HepG2 (cell line): ENCODE results near the gene CDH13. TPM values are rescaled to one million over a fixed set of nuclear protein-coding genes. Genes with fewer than 3 reads are reported as not detected.
A peak's percentile ranks its signal among the peaks of the same experiment; 100 is the strongest.

Experiments used
- ATAC-seq: fragments of 200-7000 bp; cut with Tn5 transposase; 3 replicates; pipeline ENCODE4 v1.9.1; 2020; ENCODE audit warnings: mild to moderate bottlenecking, moderate library complexity
- BruUV-seq: library from RNA; stranded (reverse); fragments of 400-500 nt; replicated peaks from 2 replicates; lab custom pipeline; 2021; lab: Mats Ljungman, UMichigan
- CTCF ChIA-PET: fragments of 300-600 bp; formaldehyde crosslinking; extraction: SDS; loops from one replicate; lab custom pipeline; 2021; ENCODE audit warnings: low total read pairs, inconsistent platforms, low intra/inter-chr PET ratio; lab: Yijun Ruan, JAX
- POLR2A ChIA-PET: fragments of 350-600 bp; sonication (Branson Sonifier 250); formaldehyde crosslinking; loops from one replicate; lab custom pipeline; 2020; ENCODE audit warnings: antibody characterized with exemption, inconsistent platforms; lab: Yijun Ruan, JAX
- DNase-seq: peaks from one replicate; pipeline ENCODE4 v3.0.0-alpha.2; 2015; ENCODE audit warnings: low spot score
- FAIRE-seq: peaks from 3 replicates; lab custom pipeline; 2011; peaks lifted over from hg19 to GRCh38; lab: Jason Lieb, UNC
- H2AFZ ChIP-seq: one replicate; pipeline ENCODE4 v1.6.1; 2011; ENCODE audit warnings: low read length, inconsistent platforms
- H3K27ac ChIP-seq: fragments of 300-600 bp; 3 replicates; pipeline ENCODE4 v1.8.0; 2011; ENCODE audit warnings: mixed run types, mild to moderate bottlenecking, mixed read lengths, low read length, inconsistent platforms; ENCODE audit not compliant: insufficient read depth; ENCODE audit errors: extremely low read length
- H3K27me3 ChIP-seq, 2 experiments: fragments of 200-600 bp in 1 of 2; 2 replicates in 1 of 2; 3 replicates in 1 of 2; pipeline versions ENCODE4 v1.6.0 to v1.8.0; 2011; ENCODE audit warnings: low read length in 2 of 2, mild to moderate bottlenecking in 2 of 2, moderate library complexity in 2 of 2, inconsistent platforms in 1 of 2; ENCODE audit not compliant: insufficient read depth in 2 of 2, control insufficient read depth in 1 of 2
- H3K36me3 ChIP-seq, 2 experiments: fragments of 200-600 bp in 1 of 2; replicated peaks in 1 of 2; 2 replicates in 1 of 2; 3 replicates in 1 of 2; pipeline versions ENCODE4 v1.5.1 to v1.8.0; 2011; ENCODE audit warnings: low read length in 2 of 2, inconsistent platforms in 1 of 2; ENCODE audit not compliant: insufficient read depth in 2 of 2, control insufficient read depth in 1 of 2
- H3K4me1 ChIP-seq: 2 replicates; pipeline ENCODE4 v1.5.1; 2012; ENCODE audit warnings: low read length, inconsistent platforms; ENCODE audit not compliant: insufficient read depth
- H3K4me2 ChIP-seq: 2 replicates; pipeline ENCODE4 v1.6.0; 2011; ENCODE audit warnings: low read depth, low read length, inconsistent platforms
- H3K4me3 ChIP-seq, 3 experiments: fragments of 200-600 bp in 1 of 3; sonication (generic), shearing (Covaris generic) in 1 of 3; replicated peaks in 1 of 3; 2 replicates each; pipeline ENCODE4 v1.5.1; 2011 to 2016; ENCODE audit warnings: low read length in 3 of 3, inconsistent platforms in 2 of 3, low read depth in 2 of 3, mild to moderate bottlenecking in 2 of 3, control low read depth in 1 of 3, mixed read lengths in 1 of 3; ENCODE audit not compliant: insufficient read depth in 1 of 3
- H3K79me2 ChIP-seq: one replicate; pipeline ENCODE4 v1.6.1; 2011; ENCODE audit warnings: low read length, inconsistent platforms; ENCODE audit not compliant: insufficient read depth
- H3K9ac ChIP-seq: 2 replicates; pipeline ENCODE4 v1.6.0; 2011; ENCODE audit warnings: mild to moderate bottlenecking, low read depth, low read length, inconsistent platforms; ENCODE audit not compliant: insufficient read depth
- H3K9me3 ChIP-seq: 2 replicates; pipeline ENCODE4 v1.5.1; 2012; ENCODE audit warnings: mild to moderate bottlenecking, low read length
- H4K20me1 ChIP-seq: 2 replicates; pipeline ENCODE4 v1.6.0; 2011; ENCODE audit warnings: inconsistent platforms, mild to moderate bottlenecking, low read length, moderate library complexity; ENCODE audit not compliant: insufficient read depth
- CREB1 ChIP-seq, 2 experiments: fragments of 450-650 bp in 1 of 2; IDR thresholded peaks; 2 replicates each; pipeline ENCODE4 v1.6.1; 2016 to 2017; ENCODE audit warnings: control low read depth in 1 of 2, mild to moderate bottlenecking in 1 of 2, missing compliant biosample characterization in 1 of 2, missing genetic modification characterization in 1 of 2
- NFE2L2 ChIP-seq: fragments of 150-350 bp; IDR thresholded peaks from 2 replicates; pipeline ENCODE4 v1.6.1; 2014; ENCODE audit warnings: low read length
- NFKB2 ChIP-seq: sonication (generic); formaldehyde crosslinking; IDR thresholded peaks from 2 replicates; pipeline ENCODE4 v1.4.0; 2020; ENCODE audit warnings: missing genetic modification reagents, borderline replicate concordance
- YY1 ChIP-seq: IDR thresholded peaks from 2 replicates; pipeline ENCODE4 v1.6.1; 2011; ENCODE audit warnings: low read length, low read depth, moderate library complexity, mild to moderate bottlenecking; ENCODE audit not compliant: insufficient read depth, insufficient replicate concordance
- ZNF33A ChIP-seq: sonication (generic); formaldehyde crosslinking; IDR thresholded peaks from 2 replicates; pipeline ENCODE4 v1.5.1; 2020; ENCODE audit warnings: missing genetic modification reagents, mild to moderate bottlenecking, moderate library complexity, borderline replicate concordance
- ZNF564 ChIP-seq: sonication (generic); formaldehyde crosslinking; IDR thresholded peaks from 2 replicates; pipeline ENCODE4 v1.8.1; 2023; ENCODE audit warnings: mild to moderate bottlenecking, missing genetic modification reagents
- WGBS: methylation state at CpG from one replicate; pipeline ENCODE4 v1.1.6; 2017; ENCODE audit warnings: low lambda C conversion rate; 5-methylcytosine and 5-hydroxymethylcytosine counted together
- in situ Hi-C: cut with HindIII; loops from 2 replicates; pipeline ENCODE4 v1.10.0; 2017; ENCODE audit warnings: low pct_unique_long_range_greater_than_20kb; ENCODE audit not compliant: extremely low pct_ligation_motif_present
- intact Hi-C: fragments of 100-400 bp; cut with micrococcal nuclease; formaldehyde crosslinking; loops from one replicate; pipeline ENCODE4 v1.10.0; 2022; ENCODE audit not compliant: unreplicated experiment
- polyA plus RNA-seq, 8 experiments: library from polyadenylated mRNA; depleted of rRNA in 3 of 8; stranded (reverse) in 7 of 8; unstranded in 1 of 8; fragments of >200 nt; fragmentation: Illumina TruSeq in 4 of 8; extraction: Trizol in 4 of 8; gene quantifications; 2 replicates each; pipeline versions ENCODE4 v1.2.1 to v1.2.3, GENCODE V29; 2011 to 2016; ENCODE audit warnings: low read depth in 4 of 8, missing spikeins in 1 of 8, mixed read lengths in 1 of 8; ENCODE audit not compliant: insufficient read depth in 1 of 8
- total RNA-seq, 5 experiments: library from RNA; depleted of rRNA; stranded (reverse); fragments of >200 nt; fragmentation: Illumina TruSeq; extraction: Trizol; gene quantifications; 2 replicates each; pipeline ENCODE4 v1.2.3, GENCODE V29; 2016; ENCODE audit warnings: low read depth in 1 of 5
- TF ChIP-seq, protein P1 (sequence below), 2 experiments: fragments of 450-650 bp in 1 of 2; sonication (generic) in 1 of 2; formaldehyde crosslinking; IDR thresholded peaks; 2 replicates each; pipeline versions ENCODE4 v1.5.0 to v1.8.0; 2020 to 2022; ENCODE audit warnings: mild to moderate bottlenecking in 1 of 2, missing genetic modification reagents in 1 of 2

Gene CDH13
- total and polyA plus RNA-seq, 2 of the 13 experiments (the other 11 are each of a cell fraction or from before 2014, with no cell fraction given), result not detected

GRCh38 chr16:82643936-82644630 lies 17.3 kb downstream of the CDH13 start (continued):
- TF ChIP-seq YY1 (no peak), ZNF564 (no peak), ZNF33A (CRISPR knock-in tag) (no peak), NFKB2 (CRISPR knock-in tag) (no peak)
- TF ChIP-seq, protein P1, sequence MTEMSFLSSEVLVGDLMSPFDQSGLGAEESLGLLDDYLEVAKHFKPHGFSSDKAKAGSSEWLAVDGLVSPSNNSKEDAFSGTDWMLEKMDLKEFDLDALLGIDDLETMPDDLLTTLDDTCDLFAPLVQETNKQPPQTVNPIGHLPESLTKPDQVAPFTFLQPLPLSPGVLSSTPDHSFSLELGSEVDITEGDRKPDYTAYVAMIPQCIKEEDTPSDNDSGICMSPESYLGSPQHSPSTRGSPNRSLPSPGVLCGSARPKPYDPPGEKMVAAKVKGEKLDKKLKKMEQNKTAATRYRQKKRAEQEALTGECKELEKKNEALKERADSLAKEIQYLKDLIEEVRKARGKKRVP (CRISPR knock-in tag; IDR thresholded peaks at IDR 0.05), result no peak

DNA sequence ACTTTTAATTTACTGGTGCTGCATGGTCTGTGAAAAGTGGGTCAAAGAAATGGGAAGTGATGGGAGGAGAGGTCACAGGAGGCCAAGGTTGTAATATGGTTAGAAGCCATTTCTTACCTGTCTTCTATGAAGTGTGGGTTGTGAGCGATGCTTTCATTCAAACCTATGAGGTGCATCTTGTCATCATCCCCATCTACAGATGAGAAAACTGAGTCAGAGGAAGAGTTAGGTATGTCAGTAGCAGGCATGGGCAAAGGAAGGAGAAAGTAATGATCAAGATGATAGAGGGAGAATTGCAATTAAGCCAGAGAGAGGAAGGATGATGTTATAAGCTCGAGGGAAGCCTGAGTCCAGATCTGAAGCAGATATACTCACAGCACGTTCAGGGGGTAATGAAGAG lies 19.7 kb downstream of the CDH13 start:
- BruUV-seq, result no TSS peak
- Histone ChIP-seq H3K4me2 (no peak overlapping the region), H3K27me3 (no peaks in the 10 kb centered on the region)
- no peak for ATAC-seq
- TF ChIP-seq CREB1 (IDR thresholded peaks at IDR 0.05) (0 out of 2 replicates have a peak, but pooled peaks have one; percentile 5), CREB1 (CRISPR knock-in tag; IDR thresholded peaks at IDR 0.05) (no peak), NFE2L2 (no peak)
- TF ChIP-seq, all 625 proteins: peak for 1
- Histone ChIP-seq H3K9me3 (no peaks in the 10 kb centered on the region), H3K9ac (no peak overlapping the region), H3K27ac (no peak overlapping the region), H3K36me3 (no peaks in the 10 kb centered on the region), H3K4me3 (no peak overlapping the region), H4K20me1 (no peaks in the 10 kb centered on the region), H3K79me2 (no peaks in the 10 kb centered on the region), H3K4me1 (no peaks in the 10 kb centered on the region), H2AFZ (no peak overlapping the region)
- WGBS, result 30% methylated on average over 3 of the region's 3 CpGs
- DNase-seq (no peak), FAIRE-seq (no peak)
- intact Hi-C loops (no loop called here), in situ Hi-C loops (no loop called here)
- POLR2A ChIA-PET, result no interaction called here
- CTCF ChIA-PET, result no interaction called here
